Gastroesophageal sphincter (tissue), 3 donors: Measurements from ENCODE around the gene AIG1.

ENCODE experiments used
- EP300 ChIP-seq: sonication (generic); formaldehyde crosslinking; IDR thresholded peaks from one replicate; pipeline ENCODE4 v1.6.1; 2017; ENCODE audit warnings: antibody characterized with exemption, mild to moderate bottlenecking
- POLR2A ChIP-seq, 2 donors: fragments of 450-650 bp; IDR thresholded peaks; one replicate each; pipeline ENCODE4 v1.6.1; 2017; ENCODE audit warnings: antibody characterized with exemption in 2 of 2, mild to moderate bottlenecking in 2 of 2, moderate library complexity in 1 of 2
- POLR2AphosphoS5 ChIP-seq: sonication (generic); formaldehyde crosslinking; IDR thresholded peaks from one replicate; pipeline ENCODE4 v1.6.1; 2017; ENCODE audit warnings: antibody characterized with exemption
- TF ChIP-seq, protein P1 (sequence below), 4 experiments: fragments of 200-600 bp in 2 of 4; fragments of 450-650 bp in 2 of 4; sonication (generic) in 1 of 4; IDR thresholded peaks; one replicate each; pipeline ENCODE4 v1.5.1; 2017 to 2019; ENCODE audit warnings: antibody characterized with exemption in 4 of 4, mild to moderate bottlenecking in 2 of 4, moderate library complexity in 2 of 4

DNA sequence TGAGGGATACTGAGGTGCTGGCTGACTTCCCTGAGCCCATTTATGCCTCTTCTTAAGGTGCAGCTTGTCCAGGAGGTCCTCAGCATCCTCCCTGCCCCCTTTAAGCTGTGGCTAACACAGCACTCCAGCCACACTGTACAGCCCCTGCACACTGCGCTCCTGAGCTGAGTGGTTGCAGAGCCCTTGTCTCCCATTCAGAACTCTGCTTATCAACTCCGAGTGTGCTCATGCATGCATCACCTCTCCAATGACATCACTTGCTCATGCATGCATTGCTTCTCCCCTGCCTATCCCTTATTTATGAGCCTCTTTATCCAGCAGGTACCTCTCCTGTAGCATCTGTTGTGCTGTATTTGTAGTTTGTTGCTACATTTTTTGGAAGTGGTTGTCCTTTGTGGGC, 124.6 kb downstream of the AIG1 start:
- TF ChIP-seq POLR2A (IDR thresholded peaks at IDR 0.05) (no peak), POLR2AphosphoS5 (no peak), EP300 (no peak)
- TF ChIP-seq, protein P1, sequence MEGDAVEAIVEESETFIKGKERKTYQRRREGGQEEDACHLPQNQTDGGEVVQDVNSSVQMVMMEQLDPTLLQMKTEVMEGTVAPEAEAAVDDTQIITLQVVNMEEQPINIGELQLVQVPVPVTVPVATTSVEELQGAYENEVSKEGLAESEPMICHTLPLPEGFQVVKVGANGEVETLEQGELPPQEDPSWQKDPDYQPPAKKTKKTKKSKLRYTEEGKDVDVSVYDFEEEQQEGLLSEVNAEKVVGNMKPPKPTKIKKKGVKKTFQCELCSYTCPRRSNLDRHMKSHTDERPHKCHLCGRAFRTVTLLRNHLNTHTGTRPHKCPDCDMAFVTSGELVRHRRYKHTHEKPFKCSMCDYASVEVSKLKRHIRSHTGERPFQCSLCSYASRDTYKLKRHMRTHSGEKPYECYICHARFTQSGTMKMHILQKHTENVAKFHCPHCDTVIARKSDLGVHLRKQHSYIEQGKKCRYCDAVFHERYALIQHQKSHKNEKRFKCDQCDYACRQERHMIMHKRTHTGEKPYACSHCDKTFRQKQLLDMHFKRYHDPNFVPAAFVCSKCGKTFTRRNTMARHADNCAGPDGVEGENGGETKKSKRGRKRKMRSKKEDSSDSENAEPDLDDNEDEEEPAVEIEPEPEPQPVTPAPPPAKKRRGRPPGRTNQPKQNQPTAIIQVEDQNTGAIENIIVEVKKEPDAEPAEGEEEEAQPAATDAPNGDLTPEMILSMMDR (IDR thresholded peaks at IDR 0.05), result no peak
